Stimulated activated CD4-positive, alpha-beta T cell treated with anti-CD3 and anti-CD28 coated beads, Interleukin-12 subunit alpha, Interleukin-12 subunit beta, amount 100 ng/mL, for 48 hours (primary cell): ENCODE data around the gene PKP4.
"Not testable (repeated sequence)": the region's sequence is repeated elsewhere in the genome, so short reads cannot be mapped to it uniquely, and the experiment has no call there.

Experiments used
- DNase-seq, 3 donors: peaks; one replicate each; pipeline ENCODE4 v3.0.0-alpha.2; 2020; ENCODE audit warnings: low read depth in 2 of 3, low spot score in 1 of 3

Gene PKP4

GRCh38 chr2:158676295-158676694 lies 219.5 kb downstream of the PKP4 start:
- no peak for DNase-seq

- DNase-seq, result no peak
Measured at GRCh38 chr2:158676696-158677095, 219.9 kb downstream of the PKP4 start.

GRCh38 chr2:158677542-158677941 lies 220.8 kb downstream of the PKP4 start:
- no peak for DNase-seq

- DNase-seq, result no peak
Measured at GRCh38 chr2:158681816-158682215, 225.1 kb downstream of the PKP4 start.

- no peak for DNase-seq
Measured at GRCh38 chr2:158685646-158686045, 228.9 kb downstream of the PKP4 start.

- DNase-seq, result no peak
Measured at GRCh38 chr2:158686210-158686691, 229.5 kb downstream of the PKP4 start.

GRCh38 chr2:158687315-158687714 lies 230.6 kb downstream of the PKP4 start:
- DNase-seq, result no peak

GRCh38 chr2:158688721-158689120 lies 232.0 kb downstream of the PKP4 start:
- DNase-seq, result no peak

GRCh38 chr2:158689391-158689790 lies 232.6 kb downstream of the PKP4 start:
- no peak for DNase-seq

GRCh38 chr2:158690823-158691222 lies 234.1 kb downstream of the PKP4 start:
- no peak for DNase-seq

GRCh38 chr2:158691619-158692018 lies 234.9 kb downstream of the PKP4 start:
- DNase-seq, result no peak

- DNase-seq, result no peak
Measured at GRCh38 chr2:158692372-158693103, 235.8 kb downstream of the PKP4 start.

- DNase-seq, result no peak
Measured at GRCh38 chr2:158693476-158693875, 236.7 kb downstream of the PKP4 start.

- DNase-seq, result no peak
Measured at GRCh38 chr2:158695305-158695704, 238.6 kb downstream of the PKP4 start.

- not testable (repeated sequence) for DNase-seq
Measured at GRCh38 chr2:158695744-158696143, 239.0 kb downstream of the PKP4 start.

GRCh38 chr2:158699323-158699722 lies 242.6 kb downstream of the PKP4 start:
- no peak for DNase-seq

GRCh38 chr2:158701101-158701500 lies 244.3 kb downstream of the PKP4 start:
- no peak for DNase-seq

GRCh38 chr2:158702740-158703139 lies 246.0 kb downstream of the PKP4 start:
- no peak for DNase-seq

- not testable (repeated sequence) for DNase-seq
Measured at GRCh38 chr2:158704724-158705465, 248.1 kb downstream of the PKP4 start.

- no peak for DNase-seq
Measured at GRCh38 chr2:158712791-158713522, 256.2 kb downstream of the PKP4 start.

GRCh38 chr2:158713523-158714138 lies 256.9 kb downstream of the PKP4 start:
- no peak for DNase-seq
